ENCODE data around the gene ZMIZ2.

GRCh38 chr7:44798649-44799305 lies 50.1 kb downstream of the ZMIZ2 start:
- TF ChIP-seq CTCF (IDR thresholded peaks at IDR 0.05) (no peak), POLR2A (IDR thresholded peaks at IDR 0.05) (no peak), POLR2AphosphoS5 (IDR thresholded peaks at IDR 0.05; ENCODE audit: insufficient read depth in 1 of 2, low read depth in 1 of 2) (no peak)

All from vagina (tissue), 2 donors.